GM23248 (cell line): ENCODE measurements around the gene UBALD2.

Source experiments
- EZH2 ChIP-seq: fragments of 200-600 bp; sonication (generic); IDR thresholded peaks from 2 replicates; pipeline ENCODE4 v1.6.1; 2018; ENCODE audit warnings: antibody characterized with exemption, mild to moderate bottlenecking; ENCODE audit not compliant: insufficient read depth, poor library complexity, severe bottlenecking
- EZH2phosphoT487 ChIP-seq: fragments of 200-600 bp; sonication (generic); IDR thresholded peaks from 2 replicates; pipeline ENCODE4 v1.6.1; 2018; ENCODE audit warnings: antibody characterized with exemption, moderate library complexity, mild to moderate bottlenecking, low read depth; ENCODE audit not compliant: insufficient read depth

GRCh38 chr17:76277300-76278267, 12.4 kb downstream of the UBALD2 start:
- TF ChIP-seq EZH2phosphoT487 = no peak
- no peak for TF ChIP-seq EZH2
